ENCODE data around the gene STAT3. TPM values are rescaled to one million over a fixed set of nuclear protein-coding genes. Genes with fewer than 3 reads are reported as not detected.

The STAT3 gene
- total and polyA plus RNA-seq, 9 of the 15 experiments (the other 6 are each of a cell fraction or from before 2014, with no cell fraction given), result 90.0 to 179 (median 114) TPM

GRCh38 chr17:42322382-42323267, 65.6 kb downstream of the STAT3 start (continued):
- no peak for TF ChIP-seq UBTF (IDR thresholded peaks at IDR 0.05; ENCODE audit: borderline replicate concordance in 1 of 2, low read depth in 2 of 2, low read length in 2 of 2)
- TF ChIP-seq ZBTB12 (CRISPR knock-in tag; IDR thresholded peaks at IDR 0.05), result no peak
- 0 out of 2 replicates have a peak, but pooled peaks have one; percentile 49 for TF ChIP-seq ZNF24 (IDR thresholded peaks at IDR 0.05)
- no peak for TF ChIP-seq ZNF785 (CRISPR knock-in tag; IDR thresholded peaks at IDR 0.05)
- peak; percentile 49; the same call in 1 of the 2 replicates for TF ChIP-seq BHLHE40 (IDR thresholded peaks at IDR 0.05; ENCODE audit: low read length)
- no peak for TF ChIP-seq ZBTB8A (IDR thresholded peaks at IDR 0.05; ENCODE audit: partially characterized antibody)
- TF ChIP-seq ELF2 (CRISPR knock-in tag; IDR thresholded peaks at IDR 0.05), result 0 out of 2 replicates have a peak, but pooled peaks have one; percentile 42
- TF ChIP-seq RERE (CRISPR knock-in tag; IDR thresholded peaks at IDR 0.05; ENCODE audit: borderline replicate concordance), result no peak
- TF ChIP-seq CCAR2 (IDR thresholded peaks at IDR 0.05; ENCODE audit: low read depth, low read length), result no peak
- no peak for TF ChIP-seq U2AF1 (optimal IDR thresholded peaks at IDR 0.05; ENCODE audit: low read depth, low read length)
- TF ChIP-seq CHD2 (IDR thresholded peaks at IDR 0.05; ENCODE audit: low read depth, low read length), result no peak
- no peak for TF ChIP-seq MXD1 (CRISPR knock-in tag; IDR thresholded peaks at IDR 0.05; ENCODE audit: borderline replicate concordance, poor library complexity, severe bottlenecking)
- TF ChIP-seq KDM5B (IDR thresholded peaks at IDR 0.05; ENCODE audit: insufficient replicate concordance, low read depth, low read length), result no peak
- TF ChIP-seq JUNB (CRISPR knock-in tag; conservative IDR thresholded peaks at IDR 0.05), result no peak
- TF ChIP-seq NBN (IDR thresholded peaks at IDR 0.05; ENCODE audit: low read depth), result 0 out of 2 replicates have a peak, but pooled peaks have one; percentile 62
- TF ChIP-seq GTF2F1 (IDR thresholded peaks at IDR 0.05; ENCODE audit: low read depth, low read length), result no peak
- no peak; the same call in 1 of the 2 replicates for TF ChIP-seq HCFC1 (IDR thresholded peaks at IDR 0.05; ENCODE audit: low read depth, low read length)
- no peak for TF ChIP-seq TAL1 (IDR thresholded peaks at IDR 0.05)
